WI38 (cell line): ENCODE data around the gene CHCT1.
"Not testable (repeated sequence)": the region's sequence is repeated elsewhere in the genome, so short reads cannot be mapped to it uniquely, and the experiment has no call there.

Source experiments
- H3K4me3 ChIP-seq: 2 replicates; pipeline ENCODE4 v1.5.1; 2011; ENCODE audit warnings: low read depth, mild to moderate bottlenecking, control low read depth, low read length
- TF ChIP-seq, protein P1 (sequence below): IDR thresholded peaks from 2 replicates; pipeline ENCODE4 v1.5.1; 2012; ENCODE audit warnings: low read depth, mild to moderate bottlenecking, control low read depth, low read length

CHCT1 gene

GRCh38 chr17:60403523-60403810, 18.8 kb upstream of the CHCT1 start:
- TF ChIP-seq, protein P1, sequence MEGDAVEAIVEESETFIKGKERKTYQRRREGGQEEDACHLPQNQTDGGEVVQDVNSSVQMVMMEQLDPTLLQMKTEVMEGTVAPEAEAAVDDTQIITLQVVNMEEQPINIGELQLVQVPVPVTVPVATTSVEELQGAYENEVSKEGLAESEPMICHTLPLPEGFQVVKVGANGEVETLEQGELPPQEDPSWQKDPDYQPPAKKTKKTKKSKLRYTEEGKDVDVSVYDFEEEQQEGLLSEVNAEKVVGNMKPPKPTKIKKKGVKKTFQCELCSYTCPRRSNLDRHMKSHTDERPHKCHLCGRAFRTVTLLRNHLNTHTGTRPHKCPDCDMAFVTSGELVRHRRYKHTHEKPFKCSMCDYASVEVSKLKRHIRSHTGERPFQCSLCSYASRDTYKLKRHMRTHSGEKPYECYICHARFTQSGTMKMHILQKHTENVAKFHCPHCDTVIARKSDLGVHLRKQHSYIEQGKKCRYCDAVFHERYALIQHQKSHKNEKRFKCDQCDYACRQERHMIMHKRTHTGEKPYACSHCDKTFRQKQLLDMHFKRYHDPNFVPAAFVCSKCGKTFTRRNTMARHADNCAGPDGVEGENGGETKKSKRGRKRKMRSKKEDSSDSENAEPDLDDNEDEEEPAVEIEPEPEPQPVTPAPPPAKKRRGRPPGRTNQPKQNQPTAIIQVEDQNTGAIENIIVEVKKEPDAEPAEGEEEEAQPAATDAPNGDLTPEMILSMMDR: no peak
- H3K4me3 ChIP-seq: no peak overlapping the region

- TF ChIP-seq, protein P1: no peak
- no peak overlapping the region for H3K4me3 ChIP-seq
Measured at GRCh38 chr17:60403962-60404361, 18.3 kb upstream of the CHCT1 start.

GRCh38 chr17:60406887-60407286, 15.4 kb upstream of the CHCT1 start:
- TF ChIP-seq, protein P1: no peak
- no peak overlapping the region for H3K4me3 ChIP-seq

GRCh38 chr17:60410001-60410400, 12.3 kb upstream of the CHCT1 start:
- TF ChIP-seq, protein P1: no peak
- no peak overlapping the region for H3K4me3 ChIP-seq

GRCh38 chr17:60412701-60413100, 9.6 kb upstream of the CHCT1 start:
- TF ChIP-seq, protein P1: no peak

GRCh38 chr17:60415146-60415545, 7.1 kb upstream of the CHCT1 start:
- H3K4me3 ChIP-seq: no peak overlapping the region
- TF ChIP-seq, protein P1: no peak

More at GRCh38 chr17:60412701-60413100, 9.6 kb upstream of the CHCT1 start:
- no peak overlapping the region for H3K4me3 ChIP-seq

- no peak overlapping the region for H3K4me3 ChIP-seq
- TF ChIP-seq, protein P1: no peak
Measured at GRCh38 chr17:60416368-60416925, 5.8 kb upstream of the CHCT1 start.

DNA sequence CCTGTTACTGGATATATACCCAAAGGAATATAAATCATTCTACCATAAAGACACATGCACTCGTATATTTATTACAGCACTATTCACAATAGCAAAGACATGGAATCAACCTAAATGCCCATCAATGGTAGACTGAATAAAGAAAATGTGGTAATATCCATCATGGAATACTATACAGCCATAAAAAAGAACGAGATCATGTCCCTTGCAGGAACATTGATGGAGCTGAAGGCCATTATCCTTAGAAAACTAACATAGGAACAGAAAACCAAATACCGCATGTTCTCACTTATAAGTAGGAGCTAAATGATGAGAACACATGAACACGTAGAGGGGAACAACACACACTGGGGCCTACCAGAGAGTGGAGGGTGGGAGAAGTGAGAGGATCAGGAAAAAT, 3.3 kb upstream of the CHCT1 start:
- H3K4me3 ChIP-seq: not testable (repeated sequence)

DNA sequence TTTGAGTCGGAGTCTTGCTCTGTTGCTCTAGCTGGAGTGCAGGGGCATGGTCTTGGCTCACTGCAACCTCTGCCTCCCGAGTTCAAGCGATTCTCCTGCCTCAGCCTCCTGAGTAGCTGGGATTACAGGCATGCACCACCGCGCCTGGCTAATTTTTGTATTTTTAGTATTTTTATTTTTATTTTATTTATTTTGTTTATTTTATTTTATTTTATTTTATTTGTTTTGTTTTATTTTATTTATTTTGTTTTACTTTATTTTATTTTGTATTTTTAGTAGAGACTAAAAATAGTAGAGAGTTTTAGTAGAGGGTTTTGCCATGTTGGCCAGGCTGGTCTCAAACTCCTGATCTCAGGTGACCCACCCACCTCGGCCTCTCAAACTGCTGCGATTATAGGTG, 2.4 kb upstream of the CHCT1 start:
- not testable (repeated sequence) for H3K4me3 ChIP-seq
